BLaER1 (cell line): ENCODE data around the gene SRSF12.

Experiments used
- H3K27ac ChIP-seq: shearing (Covaris generic); formaldehyde crosslinking; 2 replicates; pipeline ENCODE4 v1.8.1; 2022
- H3K27me3 ChIP-seq: shearing (Covaris generic); formaldehyde crosslinking; 2 replicates; pipeline ENCODE4 v1.8.1; 2022
- H3K36me3 ChIP-seq: shearing (Covaris generic); formaldehyde crosslinking; 2 replicates; pipeline ENCODE4 v1.8.1; 2022
- H3K4me1 ChIP-seq: shearing (Covaris generic); formaldehyde crosslinking; 2 replicates; pipeline ENCODE4 v1.8.1; 2022
- H3K4me2 ChIP-seq: shearing (Covaris generic); formaldehyde crosslinking; 2 replicates; pipeline ENCODE4 v1.8.1; 2022
- H3K4me3 ChIP-seq: shearing (Covaris generic); formaldehyde crosslinking; 2 replicates; pipeline ENCODE4 v1.8.1; 2022
- H3K9ac ChIP-seq: shearing (Covaris generic); formaldehyde crosslinking; 2 replicates; pipeline ENCODE4 v1.8.1; 2022
- H3K9me3 ChIP-seq: shearing (Covaris generic); formaldehyde crosslinking; 2 replicates; pipeline ENCODE4 v1.8.1; 2022
- H4K20me1 ChIP-seq: shearing (Covaris generic); formaldehyde crosslinking; 2 replicates; pipeline ENCODE4 v1.8.1; 2022
- Cebpa-rat ChIP-seq: shearing (Covaris generic); IDR thresholded peaks from 2 replicates; pipeline ENCODE4 v1.8.1; 2022

Gene SRSF12

GRCh38 chr6:89085409-89086205 lies 32.3 kb downstream of the SRSF12 start:
- no peaks in the 10 kb centered on the region for H3K27me3 ChIP-seq
- peaks cover 68% of the 10 kb centered on the region for H4K20me1 ChIP-seq
- no peak overlapping the region for H3K4me2 ChIP-seq
- peaks cover 14% of the 10 kb centered on the region for H3K4me1 ChIP-seq
- peaks cover 34% of the 10 kb centered on the region for H3K36me3 ChIP-seq
- H3K9ac ChIP-seq, result no peak overlapping the region
- H3K27ac ChIP-seq, result no peak overlapping the region
- TF ChIP-seq Cebpa-rat, result no peak
- H3K9me3 ChIP-seq, result no peaks in the 10 kb centered on the region
- no peak overlapping the region for H3K4me3 ChIP-seq

GRCh38 chr6:89084954-89085353 lies 32.9 kb downstream of the SRSF12 start:
- no peak for TF ChIP-seq Cebpa-rat
- peaks cover 68% of the 10 kb centered on the region for H4K20me1 ChIP-seq
- H3K4me3 ChIP-seq, result no peak overlapping the region
- no peaks in the 10 kb centered on the region for H3K27me3 ChIP-seq
- no peak overlapping the region for H3K9ac ChIP-seq
- H3K4me2 ChIP-seq, result no peak overlapping the region
- no peaks in the 10 kb centered on the region for H3K9me3 ChIP-seq
- peaks cover 14% of the 10 kb centered on the region for H3K4me1 ChIP-seq
- peaks cover 34% of the 10 kb centered on the region for H3K36me3 ChIP-seq
- no peak overlapping the region for H3K27ac ChIP-seq

DNA sequence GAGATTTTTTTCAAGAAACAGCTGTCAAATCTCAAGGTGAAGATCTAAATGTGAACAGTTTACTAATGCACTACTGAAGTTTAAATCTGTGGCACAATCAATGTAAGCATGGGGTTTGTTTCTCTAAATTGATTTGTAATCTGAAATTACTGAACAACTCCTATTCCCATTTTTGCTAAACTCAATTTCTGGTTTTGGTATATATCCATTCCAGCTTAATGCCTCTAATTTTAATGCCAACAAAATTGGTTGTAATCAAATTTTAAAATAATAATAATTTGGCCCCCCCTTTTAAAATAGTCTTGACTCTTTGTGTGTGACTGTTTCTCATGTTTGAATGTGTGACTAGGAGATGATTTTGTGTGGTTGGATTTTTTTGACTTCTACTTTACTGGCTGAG lies 33.3 kb downstream of the SRSF12 start:
- Histone ChIP-seq H3K4me2 (no peak overlapping the region), H3K4me3 (no peak overlapping the region), H4K20me1 (peaks cover 68% of the 10 kb centered on the region), H3K4me1 (peaks cover 14% of the 10 kb centered on the region), H3K27me3 (no peaks in the 10 kb centered on the region), H3K27ac (no peak overlapping the region), H3K9me3 (no peaks in the 10 kb centered on the region), H3K36me3 (peaks cover 34% of the 10 kb centered on the region), H3K9ac (no peak overlapping the region)
- TF ChIP-seq Cebpa-rat, result no peak

DNA sequence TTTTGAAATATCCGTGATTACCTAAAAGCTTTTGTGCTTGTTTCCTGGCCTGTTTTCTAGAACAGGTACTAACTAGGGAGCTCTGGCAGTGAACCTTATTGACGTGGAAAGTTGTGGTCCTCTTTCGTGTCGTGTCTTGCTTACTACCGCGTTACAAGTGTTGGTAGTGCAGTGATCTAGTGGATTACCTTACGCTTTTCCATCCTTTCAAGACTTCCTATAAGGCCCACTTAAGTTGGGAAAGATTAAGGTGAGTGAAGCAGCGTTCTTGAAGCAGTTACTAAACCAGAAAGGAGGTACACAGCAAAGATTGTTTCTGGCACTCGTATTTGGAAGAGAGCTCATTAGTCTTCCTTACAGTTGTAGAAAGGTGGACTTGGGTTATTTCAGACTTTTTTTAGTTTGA lies 35.4 kb downstream of the SRSF12 start:
- Histone ChIP-seq H3K4me3 (peak overlapping the region; percentile 88), H3K27ac (peak overlapping the region; percentile 79; the same call in 1 of the 2 replicates), H3K36me3 (peaks cover 34% of the 10 kb centered on the region), H3K4me1 (peaks cover 21% of the 10 kb centered on the region), H3K9ac (peak overlapping the region; percentile 86), H3K9me3 (no peaks in the 10 kb centered on the region), H3K4me2 (peak overlapping the region; percentile 81), H4K20me1 (peaks cover 59% of the 10 kb centered on the region), H3K27me3 (no peaks in the 10 kb centered on the region)
- TF ChIP-seq Cebpa-rat, result no peak

GRCh38 chr6:89081423-89082322 lies 36.2 kb downstream of the SRSF12 start:
- peaks cover 51% of the 10 kb centered on the region for H4K20me1 ChIP-seq
- H3K9ac ChIP-seq, result peak overlapping the region; percentile 96
- no peak for TF ChIP-seq Cebpa-rat
- no peaks in the 10 kb centered on the region for H3K27me3 ChIP-seq
- peak overlapping the region; percentile 81 for H3K4me2 ChIP-seq
- H3K4me3 ChIP-seq, result peak overlapping the region; percentile 88
- peaks cover 34% of the 10 kb centered on the region for H3K36me3 ChIP-seq
- H3K27ac ChIP-seq, result peak overlapping the region; percentile 97
- no peaks in the 10 kb centered on the region for H3K9me3 ChIP-seq
- peaks cover 21% of the 10 kb centered on the region for H3K4me1 ChIP-seq

DNA sequence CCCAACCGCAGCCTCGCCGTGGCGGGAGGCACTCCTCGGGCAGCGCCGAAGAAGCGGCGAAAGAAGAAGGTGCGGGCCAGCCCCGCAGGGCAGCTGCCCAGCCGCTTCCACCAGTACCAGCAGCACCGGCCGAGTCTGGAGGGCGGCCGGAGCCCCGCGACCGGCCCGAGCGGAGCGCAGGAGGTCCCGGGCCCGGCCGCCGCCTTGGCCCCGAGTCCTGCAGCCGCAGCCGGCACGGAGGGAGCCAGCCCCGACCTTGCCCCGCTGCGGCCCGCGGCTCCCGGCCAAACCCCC lies 36.8 kb downstream of the SRSF12 start:
- Histone ChIP-seq H3K9me3 (no peaks in the 10 kb centered on the region), H3K9ac (peak overlapping the region; percentile 96), H3K36me3 (peaks cover 33% of the 10 kb centered on the region), H3K4me1 (peaks cover 21% of the 10 kb centered on the region), H4K20me1 (peaks cover 45% of the 10 kb centered on the region), H3K4me2 (peak overlapping the region; percentile 37; the same call in 1 of the 2 replicates), H3K4me3 (peak overlapping the region; percentile 88), H3K27ac (peak overlapping the region; percentile 97), H3K27me3 (no peaks in the 10 kb centered on the region)
- no peak for TF ChIP-seq Cebpa-rat

DNA sequence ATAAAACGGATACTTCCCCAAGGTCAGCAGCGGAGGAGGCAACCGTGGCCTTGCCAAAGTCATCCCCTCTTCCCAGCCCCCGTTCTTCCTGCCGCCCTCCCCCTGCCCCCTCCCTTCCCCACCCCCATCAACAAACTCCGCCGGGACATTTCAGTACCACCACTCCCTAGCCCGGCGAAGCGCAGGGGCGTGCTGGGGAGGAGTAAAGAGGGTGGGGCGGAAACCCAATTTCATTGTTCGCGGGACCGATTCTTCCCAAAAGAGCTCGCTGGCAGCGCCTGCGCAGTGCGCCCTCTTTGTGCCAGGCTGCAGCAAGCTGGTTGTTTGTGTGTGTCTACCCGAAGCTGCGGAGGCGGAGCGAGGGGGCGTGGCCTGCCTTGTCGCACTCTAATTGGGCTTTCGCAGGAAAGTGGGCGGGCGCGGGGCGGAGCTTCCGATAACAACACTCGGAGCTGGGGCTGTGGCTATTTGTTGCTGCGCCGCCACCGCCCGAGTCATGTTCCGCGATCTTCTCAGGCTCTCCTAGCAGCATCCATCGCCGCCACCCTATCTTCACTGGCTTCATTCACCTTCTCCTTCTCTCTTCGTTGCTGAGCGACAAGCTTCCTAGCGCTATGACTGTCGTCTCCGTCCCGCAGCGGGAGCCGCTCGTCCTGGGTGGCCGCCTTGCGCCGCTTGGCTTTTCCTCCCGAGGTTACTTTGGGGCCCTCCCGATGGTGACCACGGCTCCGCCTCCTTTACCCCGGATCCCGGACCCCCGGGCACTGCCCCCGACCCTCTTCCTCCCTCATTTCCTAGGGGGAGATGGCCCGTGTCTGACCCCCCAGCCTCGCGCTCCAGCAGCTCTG lies 37.4 kb downstream of the SRSF12 start, which contains the start of gene PNRC1:
Gene PNRC1 (plus strand): TSS at position 471 of the 848 bp plus-strand sequence. CDS start 144 bp downstream, at position 615.
- Histone ChIP-seq H3K9me3 (no peaks in the 10 kb centered on the region), H3K9ac (peak within 1 kb of the TSS; percentile 96), H3K27me3 (no peaks in the 10 kb centered on the region), H4K20me1 (peaks cover 39% of the 10 kb centered on the region), H3K4me2 (peak within 1 kb of the TSS; percentile 75), H3K36me3 (peaks cover 27% of the 10 kb centered on the region), H3K4me3 (peak within 1 kb of the TSS; percentile 88), H3K27ac (peak within 1 kb of the TSS; percentile 97), H3K4me1 (peaks cover 21% of the 10 kb centered on the region)
- no peak for TF ChIP-seq Cebpa-rat

DNA sequence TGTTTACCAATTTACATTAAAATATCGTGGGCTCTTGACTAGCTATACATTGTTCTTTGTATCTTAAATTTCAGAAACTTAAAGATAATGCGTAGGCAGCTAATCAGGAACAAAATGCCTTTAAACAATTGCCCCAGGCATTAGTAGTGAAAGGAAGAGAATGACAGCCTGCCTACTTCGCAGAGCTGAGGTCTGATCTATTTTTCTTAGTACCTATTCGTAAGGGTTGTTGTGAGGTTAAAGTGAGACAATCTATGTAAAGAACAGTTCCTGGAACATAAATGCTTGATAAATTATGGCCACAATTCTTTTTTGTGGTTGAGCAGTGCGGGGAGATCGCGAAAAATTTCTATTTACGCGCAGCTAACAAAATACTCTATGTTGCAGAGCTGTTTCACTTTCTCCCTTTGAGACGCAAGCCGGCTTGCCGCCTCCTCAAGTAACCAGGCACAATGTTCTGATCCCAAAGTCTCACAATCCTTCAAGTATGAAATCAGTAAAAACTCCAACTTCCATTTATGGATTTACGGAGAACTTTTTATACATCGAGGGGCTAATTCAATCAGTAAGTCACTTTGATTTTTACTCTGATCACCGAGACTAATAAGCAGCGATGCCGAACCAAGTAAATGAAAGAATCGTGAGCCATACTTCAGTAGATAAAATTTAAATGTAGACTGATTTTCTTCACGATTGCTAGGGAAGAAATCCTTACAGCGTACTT lies 38.2 kb downstream of the SRSF12 start:
- H3K27ac ChIP-seq, result peak overlapping the region; percentile 71

More for the DNA sequence above, 38.2 kb downstream of the SRSF12 start:
- Histone ChIP-seq H3K9me3 (no peaks in the 10 kb centered on the region), H3K27me3 (no peaks in the 10 kb centered on the region), H4K20me1 (peaks cover 31% of the 10 kb centered on the region), H3K9ac (peak overlapping the region; percentile 75), H3K4me3 (peak overlapping the region; percentile 88), H3K4me1 (peaks cover 21% of the 10 kb centered on the region), H3K4me2 (peak overlapping the region; percentile 75), H3K36me3 (peaks cover 19% of the 10 kb centered on the region; the same call in 1 of the 2 replicates)
- no peak for TF ChIP-seq Cebpa-rat
